Stimulated activated naive CD8-positive, alpha-beta T cell treated with anti-CD3 and anti-CD28 coated beads, Interleukin-15, Interleukin-2, amounts not matched to agents 100 U/mL and 50 U/mL, for 24 hours (primary cell): ENCODE measurements around the gene KRR1.
"Not testable (repeated sequence)": the region's sequence is repeated elsewhere in the genome, so short reads cannot be mapped to it uniquely, and the experiment has no call there.

Source experiments
- ATAC-seq: fragments of 150-1000 bp; cut with Tn5 transposase; one replicate; pipeline ENCODE4 v1.10.0; 2021
- DNase-seq: peaks from one replicate; pipeline ENCODE4 v3.0.0; 2021

KRR1 gene

GRCh38 chr12:75477137-75477536 is 34.3 kb downstream of the KRR1 start:
- DNase-seq = no peak
- ATAC-seq = peak; percentile 24

DNA sequence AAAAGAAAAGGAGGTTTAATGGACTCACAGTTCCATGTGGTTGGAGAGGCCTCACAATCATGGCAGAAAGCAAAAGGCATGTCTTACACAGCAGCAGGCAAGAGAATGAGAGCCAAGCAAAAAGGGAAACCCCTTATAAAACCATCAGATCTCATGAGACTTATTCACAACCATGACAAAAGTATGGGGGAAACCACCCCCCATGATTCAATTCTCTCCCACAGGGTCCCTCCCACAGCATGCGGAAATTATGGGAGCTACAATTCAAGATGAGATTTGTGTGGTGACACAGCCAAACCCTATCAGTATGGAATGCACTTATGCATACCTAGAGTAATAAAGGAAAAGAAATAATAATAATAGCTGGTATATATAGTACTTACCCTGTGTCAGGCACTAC is 35.3 kb downstream of the KRR1 start:
- peak; percentile 49 for DNase-seq
- peak; percentile 12 for ATAC-seq

GRCh38 chr12:75474116-75474515 is 37.3 kb downstream of the KRR1 start:
- no peak for DNase-seq
- no peak for ATAC-seq

DNA sequence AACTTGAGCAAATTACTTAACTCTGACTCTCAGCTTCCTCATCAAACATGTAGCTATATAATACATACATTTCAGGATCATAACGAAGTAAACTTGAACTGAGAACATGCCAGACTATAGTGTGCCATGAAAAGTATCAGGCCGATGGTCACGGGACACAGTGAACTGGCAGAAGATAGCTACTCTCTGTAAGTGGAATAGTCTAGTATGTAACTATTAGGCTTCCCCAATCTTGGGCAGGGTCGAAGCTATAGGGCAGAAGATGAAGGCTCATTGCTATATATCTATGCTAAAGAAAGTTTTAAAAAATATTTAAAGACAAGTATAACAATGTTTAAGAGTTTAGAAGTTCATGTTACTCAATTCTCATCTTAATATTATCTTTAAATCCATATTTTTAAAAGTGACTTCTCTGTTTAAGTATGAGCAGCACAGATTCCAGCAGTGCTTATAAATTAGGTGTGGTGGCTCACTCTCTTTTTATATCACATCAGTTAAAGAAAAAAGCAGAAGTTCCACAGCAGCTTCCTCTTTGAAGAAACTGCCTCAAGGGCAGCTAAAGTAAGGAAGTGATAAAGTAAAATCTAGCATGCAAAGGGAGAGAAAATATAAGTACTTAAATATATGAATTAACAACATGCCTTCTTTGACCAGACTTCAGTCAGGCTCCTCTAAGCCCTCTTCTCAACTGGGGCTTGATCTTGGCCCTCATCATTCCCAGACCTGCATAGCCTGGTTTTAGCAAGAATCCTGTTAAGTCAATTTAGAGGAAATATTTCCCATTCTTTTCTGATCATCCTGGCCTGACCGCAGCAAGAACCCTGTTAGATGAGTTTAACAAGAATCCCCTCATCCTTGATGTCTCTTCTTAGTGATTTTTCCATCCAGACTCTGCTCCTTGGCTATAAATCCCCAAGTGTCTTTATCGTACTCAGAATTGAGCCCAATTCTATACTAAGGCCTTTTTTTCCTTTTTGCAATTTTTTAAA is 39.2 kb downstream of the KRR1 start:
- no peak for DNase-seq
- no peak for ATAC-seq

- ATAC-seq (no peak), DNase-seq (no peak)
These were observed 51.2 kb downstream of the KRR1 start for GRCh38 chr12:75460204-75460603.

DNA sequence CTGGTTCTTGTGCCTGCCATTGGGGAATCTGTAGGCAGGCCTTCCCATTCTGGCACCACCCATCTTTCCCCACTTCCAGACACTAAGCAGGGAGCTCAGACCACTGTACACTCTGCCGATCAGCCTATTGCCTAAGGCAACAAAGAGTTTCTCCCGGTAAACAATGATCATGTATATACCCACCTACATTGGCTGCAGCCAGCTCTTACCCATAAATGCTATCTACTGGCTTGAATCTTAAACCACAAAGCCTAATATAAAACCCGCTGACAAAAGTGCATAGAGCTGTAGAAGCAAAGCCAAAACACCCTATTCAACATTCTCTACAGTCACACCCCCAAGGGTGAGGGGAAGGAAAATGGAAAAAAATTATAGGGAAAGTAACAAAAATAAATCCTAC is 51.7 kb downstream of the KRR1 start:
- DNase-seq (no peak), ATAC-seq (no peak)

DNA sequence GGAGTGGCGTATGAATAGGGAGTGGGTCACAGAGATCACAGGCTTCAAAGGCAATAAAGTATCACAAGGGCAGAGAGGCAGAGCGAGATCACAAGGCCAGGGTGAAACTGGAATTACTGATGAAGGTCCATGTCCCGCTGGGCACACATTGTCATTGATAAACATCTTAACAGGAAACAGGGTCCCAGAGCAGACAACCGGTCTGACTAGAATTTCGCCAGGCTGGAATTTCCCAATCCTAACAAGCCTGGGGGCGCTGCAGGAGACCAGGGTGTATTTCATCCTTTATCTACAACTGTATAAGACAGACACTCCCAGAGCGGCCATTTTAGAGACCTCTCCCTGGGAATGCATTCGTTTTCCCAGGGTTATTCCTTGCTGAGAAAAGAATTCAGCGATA is 53.5 kb downstream of the KRR1 start:
- ATAC-seq, DNase-seq: not testable (repeated sequence)

DNA sequence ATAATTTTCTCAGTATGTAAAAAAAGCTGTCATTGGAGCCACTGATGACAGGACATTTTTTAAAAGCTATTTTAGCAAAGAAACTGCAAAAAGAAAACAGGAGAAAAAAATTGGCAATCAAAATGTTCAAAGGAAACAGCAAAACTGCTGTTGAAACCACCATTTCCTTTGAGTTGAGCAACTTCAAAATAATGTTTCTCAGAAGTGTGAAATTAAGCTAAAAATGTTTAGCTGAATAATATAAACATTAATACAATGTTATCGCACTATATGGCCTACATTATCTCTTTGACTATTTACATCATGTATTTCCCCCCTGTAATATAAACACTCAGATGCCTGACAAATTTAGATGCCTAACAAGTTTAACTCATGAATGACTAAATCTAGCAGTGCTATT is 54.2 kb downstream of the KRR1 start:
- no peak for ATAC-seq
- no peak for DNase-seq

DNA sequence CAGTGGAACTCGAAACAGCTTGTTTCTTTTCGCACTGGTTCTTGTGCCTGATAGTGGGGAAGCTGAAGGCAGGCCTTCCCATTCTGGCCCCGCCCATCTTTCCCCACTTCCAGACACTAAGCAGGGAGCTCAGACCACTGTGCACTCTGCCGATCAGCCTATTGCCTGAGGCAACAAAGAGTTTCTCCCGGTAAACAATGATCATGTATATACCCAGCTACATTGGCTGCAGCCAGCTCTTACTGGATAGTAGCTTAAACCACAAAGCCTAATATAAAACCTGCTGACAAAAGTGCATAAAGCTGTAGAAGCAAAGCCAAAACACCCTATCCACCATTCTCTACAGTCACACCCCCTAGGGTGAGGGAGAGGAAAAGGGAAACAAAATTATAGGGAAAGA is 55.6 kb downstream of the KRR1 start:
- no peak for ATAC-seq

GRCh38 chr12:75452675-75453330 is 58.6 kb downstream of the KRR1 start:
- DNase-seq = no peak
- no peak for ATAC-seq

More for the DNA sequence above, 55.6 kb downstream of the KRR1 start:
- no peak for DNase-seq

GRCh38 chr12:75447691-75448393 is 63.6 kb downstream of the KRR1 start:
- ATAC-seq (no peak), DNase-seq (no peak)

DNA sequence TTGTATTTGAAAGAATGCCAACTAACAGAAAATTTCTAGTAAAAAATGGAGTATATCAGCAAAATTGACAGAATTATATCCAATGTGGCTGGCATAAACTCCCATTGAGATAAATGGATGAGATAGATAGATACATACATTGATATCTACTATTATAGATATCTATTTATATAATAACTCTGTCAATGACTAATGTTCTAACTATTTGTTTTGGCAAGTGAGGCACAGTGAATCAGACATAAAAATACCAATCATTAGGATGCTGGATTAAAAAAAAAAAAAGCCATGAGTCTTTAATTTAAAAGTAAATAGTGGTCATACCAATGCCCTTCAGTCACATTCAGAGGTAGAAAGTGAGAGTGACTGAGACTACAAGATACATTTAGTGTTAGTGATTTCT is 64.6 kb downstream of the KRR1 start:
- ATAC-seq = no peak
- no peak for DNase-seq

DNA sequence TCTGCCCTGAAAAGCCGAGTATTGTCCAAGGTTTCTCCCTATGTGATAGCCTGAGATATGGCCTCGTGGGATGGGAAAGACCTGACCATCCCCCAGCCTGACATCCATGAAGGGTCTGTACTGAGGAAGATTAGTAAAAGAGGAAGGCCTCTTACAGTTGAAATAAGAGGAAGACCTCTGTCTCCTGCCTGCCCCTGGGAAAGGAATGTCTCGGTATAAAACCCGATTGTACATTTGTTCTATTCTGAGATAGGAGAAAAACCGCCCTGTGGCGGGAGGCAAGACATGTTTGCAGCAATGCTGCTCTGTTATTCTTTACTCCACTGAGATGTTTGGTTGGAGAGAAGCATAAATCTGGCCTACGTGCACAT is 66.3 kb downstream of the KRR1 start:
- not testable (repeated sequence) for DNase-seq, ATAC-seq

GRCh38 chr12:75444429-75445136 is 66.8 kb downstream of the KRR1 start:
- no peak for ATAC-seq
- DNase-seq = no peak

- ATAC-seq (no peak), DNase-seq (no peak)
These were observed 67.7 kb downstream of the KRR1 start for GRCh38 chr12:75443709-75444108.

- not testable (repeated sequence) for DNase-seq, ATAC-seq
These were observed 69.0 kb downstream of the KRR1 start for GRCh38 chr12:75442454-75442853.

- not testable (repeated sequence) for DNase-seq
These were observed 69.5 kb downstream of the KRR1 start for GRCh38 chr12:75441687-75442449.

More at GRCh38 chr12:75441687-75442449, 69.5 kb downstream of the KRR1 start:
- not testable (repeated sequence) for ATAC-seq
